Activated CD4-positive, alpha-beta T cell treated with anti-CD3 and anti-CD28 coated beads, Interleukin-2, Interleukin-4, amounts not matched to agents 100 ng/mL and 50 ng/mL, durations not matched to agents 16 hours and 8 hours (primary cell): ENCODE data around the gene AKR1C3.
A peak's percentile ranks its signal among the peaks of the same experiment; 100 is the strongest.
"Not testable (repeated sequence)": the region's sequence is repeated elsewhere in the genome, so short reads cannot be mapped to it uniquely, and the experiment has no call there.

Experiments used
- DNase-seq: peaks from one replicate; pipeline ENCODE4 v3.0.0-alpha.2; 2020; ENCODE audit warnings: low spot score

The AKR1C3 gene

DNA sequence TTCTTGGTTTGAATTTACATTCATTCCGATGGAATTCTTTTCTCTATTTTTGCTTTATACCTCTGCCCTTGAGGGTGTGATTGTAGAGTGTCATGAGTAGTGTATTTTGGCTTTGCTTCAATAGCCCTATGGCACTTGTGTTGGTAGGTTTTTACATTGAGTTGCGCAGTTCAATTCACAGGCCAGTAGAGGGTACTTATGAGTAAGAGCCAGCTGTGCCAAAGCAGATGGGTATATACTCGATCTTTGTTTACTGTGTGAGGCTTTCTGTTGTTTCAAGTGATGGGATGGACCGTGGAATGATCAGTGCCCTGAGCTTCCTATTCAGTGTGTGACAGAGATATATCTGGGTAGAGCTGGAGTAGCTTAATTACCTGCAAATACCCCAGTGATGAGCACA, 4.3 kb upstream of the AKR1C3 start:
- peak; percentile 32 for DNase-seq

DNA sequence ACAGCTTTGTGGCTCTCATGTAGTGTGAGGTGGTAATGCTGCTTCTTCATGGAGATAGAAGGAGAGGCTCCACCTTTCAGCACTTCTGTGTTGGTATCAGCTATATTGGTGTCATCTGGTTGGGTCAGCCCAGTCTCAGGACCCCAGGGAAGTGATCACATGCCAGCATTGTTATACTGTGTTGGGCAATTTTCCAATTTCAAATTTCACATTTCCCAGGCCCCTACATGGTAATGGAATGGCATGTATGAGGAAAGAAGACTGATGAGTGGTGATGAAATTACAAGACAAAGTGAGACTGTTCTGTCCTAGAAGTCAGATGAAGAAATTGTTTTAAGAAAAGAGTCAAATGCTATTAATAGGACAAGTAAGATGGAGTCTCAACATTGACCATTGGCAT, 3.7 kb upstream of the AKR1C3 start:
- no peak for DNase-seq

DNA sequence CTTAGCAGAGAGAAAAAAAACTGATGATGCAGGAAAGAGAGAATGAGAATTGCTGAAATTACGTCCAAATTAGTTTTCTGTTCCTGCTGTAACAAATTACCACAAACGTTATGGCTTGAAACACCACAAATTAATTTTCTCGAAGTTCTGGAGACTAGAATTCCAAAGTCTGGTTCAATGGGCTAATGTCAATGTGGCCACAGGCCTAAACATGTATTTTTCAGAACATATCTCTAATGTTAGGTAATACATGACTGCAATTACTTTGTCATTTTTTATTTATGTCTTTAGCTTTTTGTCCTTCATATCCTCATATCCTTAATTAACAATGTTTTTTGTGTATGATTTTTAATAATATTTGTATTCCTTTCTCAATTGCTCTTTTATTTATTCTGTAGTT, 3.0 kb upstream of the AKR1C3 start:
- no peak for DNase-seq

DNA sequence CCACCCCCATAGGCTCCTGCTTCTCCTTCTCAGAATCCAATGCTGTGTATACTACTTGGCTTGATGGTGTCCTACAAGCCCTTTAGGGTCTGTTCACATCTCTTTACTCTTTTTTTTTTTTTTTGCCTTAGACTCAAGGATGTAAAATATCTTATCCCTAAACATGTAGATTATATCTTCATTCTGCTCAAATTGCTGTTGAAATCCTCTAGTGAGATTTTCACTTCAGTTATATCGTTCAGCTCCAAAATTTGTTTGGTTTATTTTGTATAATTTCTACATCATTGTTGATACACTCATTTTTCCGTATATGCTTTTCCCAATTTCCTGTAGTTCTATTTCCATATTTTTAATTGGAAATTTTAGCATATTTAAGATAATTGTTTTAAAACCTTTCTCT, 1.8 kb upstream of the AKR1C3 start:
- DNase-seq, result no peak

- DNase-seq, result no peak
Measured at GRCh38 chr10:5092848-5093790, 1.1 kb upstream of the AKR1C3 start.

GRCh38 chr10:5095687-5096086, 1.5 kb downstream of the AKR1C3 start:
- DNase-seq, result no peak

- DNase-seq, result no peak
Measured at GRCh38 chr10:5096108-5096507, 1.9 kb downstream of the AKR1C3 start.

- not testable (repeated sequence) for DNase-seq
Measured at GRCh38 chr10:5102479-5102878, 8.3 kb downstream of the AKR1C3 start.

GRCh38 chr10:5103481-5103880, 9.3 kb downstream of the AKR1C3 start:
- DNase-seq, result no peak

GRCh38 chr10:5105626-5106025, 11.4 kb downstream of the AKR1C3 start:
- DNase-seq, result no peak

DNA sequence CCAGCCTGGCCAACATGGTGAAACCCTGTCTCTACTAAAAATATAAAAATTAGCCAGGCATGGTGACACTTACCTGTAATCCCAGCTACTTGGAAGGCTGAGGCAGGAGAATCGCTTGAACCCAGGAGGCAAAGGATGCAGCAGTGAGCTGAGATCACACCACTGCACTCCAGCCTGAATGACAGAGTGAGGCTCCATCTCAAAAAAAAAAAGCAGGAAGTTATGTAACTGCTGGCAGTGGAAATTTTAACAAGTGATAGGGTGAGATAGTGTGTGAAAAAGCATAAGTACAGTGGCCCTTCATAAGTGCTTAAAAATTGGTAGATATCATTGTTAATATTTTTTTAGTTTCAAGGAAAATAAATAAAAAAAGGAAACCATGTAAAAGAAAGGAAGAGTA, 12.3 kb downstream of the AKR1C3 start:
- DNase-seq, result no peak

DNA sequence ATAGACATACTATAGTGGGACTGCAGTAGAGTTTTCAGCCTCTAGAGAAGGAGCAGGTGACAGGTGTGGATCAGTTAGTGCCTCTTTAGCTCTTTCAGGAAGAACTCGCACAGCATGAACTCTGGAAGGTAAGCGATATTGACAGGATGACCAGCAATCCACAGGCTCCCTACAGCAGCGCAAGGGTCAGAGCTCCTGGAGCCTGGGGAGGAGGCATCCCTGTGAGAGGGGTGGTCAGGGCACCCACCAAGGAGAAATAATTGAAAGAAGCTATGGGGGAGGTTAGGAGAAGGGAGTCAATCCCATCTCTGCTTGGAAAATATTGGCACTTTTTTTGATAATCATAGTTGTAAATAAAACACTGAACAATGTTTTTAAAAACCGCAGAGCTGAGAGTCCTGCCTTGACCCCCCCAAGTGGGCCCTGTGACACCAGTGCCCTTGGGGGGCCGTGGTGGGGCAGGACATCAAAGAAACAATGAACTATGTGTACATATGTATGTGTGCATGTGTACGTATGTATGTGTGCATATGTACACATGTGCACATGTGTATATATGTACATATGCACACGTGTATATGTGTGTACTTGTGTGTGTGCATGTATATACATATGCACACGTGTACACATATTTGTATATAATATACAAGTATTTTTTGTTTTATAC, 13.8 kb downstream of the AKR1C3 start:
- DNase-seq, result no peak

GRCh38 chr10:5108658-5109416, 14.6 kb downstream of the AKR1C3 start:
- DNase-seq, result no peak

DNA sequence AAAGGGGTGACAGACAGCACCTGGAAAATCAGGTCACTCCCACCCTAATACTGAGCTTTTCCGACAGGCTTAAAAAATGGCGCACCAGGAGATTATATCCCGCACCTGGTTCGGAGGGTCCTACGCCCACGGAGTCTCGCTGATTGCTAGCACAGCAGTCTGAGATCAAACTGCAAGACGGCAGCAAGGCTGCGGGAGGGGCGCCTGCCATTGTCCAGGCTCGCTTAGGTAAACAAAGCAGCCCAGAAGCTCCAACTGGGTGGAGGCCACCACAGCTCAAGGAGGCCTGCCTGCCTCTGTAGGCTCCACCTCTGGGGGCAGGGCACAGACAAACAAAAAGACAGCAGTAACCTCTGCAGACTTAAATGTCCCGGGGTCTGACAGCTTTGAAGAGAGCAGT, 15.6 kb downstream of the AKR1C3 start:
- DNase-seq, result not testable (repeated sequence)

DNA sequence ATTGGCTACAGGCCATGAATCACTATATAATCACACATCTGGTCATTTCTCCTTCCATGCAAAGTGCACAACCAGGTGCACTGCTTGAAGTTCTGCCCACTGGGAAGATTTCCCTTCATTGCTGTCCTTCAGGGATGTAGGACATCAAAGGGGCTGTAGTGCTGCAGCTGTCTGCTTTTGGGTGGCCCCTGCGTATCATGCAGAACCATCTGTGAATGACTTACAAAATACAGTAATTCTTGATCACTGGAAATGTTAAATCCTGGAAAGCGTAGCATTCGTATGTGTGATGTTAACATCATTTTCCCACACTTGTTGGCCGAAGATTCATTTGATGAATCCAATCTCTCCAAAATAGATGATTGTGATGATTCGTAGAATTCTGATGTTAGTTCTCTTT, 22.4 kb downstream of the AKR1C3 start:
- no peak for DNase-seq

DNA sequence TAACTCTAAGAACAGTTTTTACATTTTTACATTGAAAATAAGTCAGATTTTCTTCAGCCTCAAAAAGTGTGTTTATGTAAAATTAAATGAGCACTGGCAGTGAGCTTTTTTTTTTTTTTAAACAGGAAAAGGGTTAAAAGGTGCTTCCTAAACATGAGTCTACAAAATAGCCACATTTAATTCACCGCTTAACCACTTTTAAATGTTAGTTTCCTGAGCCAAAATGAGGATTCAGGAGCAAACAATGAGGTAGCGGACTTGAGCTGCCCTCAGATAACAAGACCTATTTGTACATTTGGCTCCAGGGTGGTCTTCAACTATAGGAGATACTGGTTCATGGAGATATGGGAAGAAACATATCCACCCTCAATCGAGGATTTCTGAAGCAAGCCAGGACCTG, 22.8 kb downstream of the AKR1C3 start:
- DNase-seq, result no peak

DNA sequence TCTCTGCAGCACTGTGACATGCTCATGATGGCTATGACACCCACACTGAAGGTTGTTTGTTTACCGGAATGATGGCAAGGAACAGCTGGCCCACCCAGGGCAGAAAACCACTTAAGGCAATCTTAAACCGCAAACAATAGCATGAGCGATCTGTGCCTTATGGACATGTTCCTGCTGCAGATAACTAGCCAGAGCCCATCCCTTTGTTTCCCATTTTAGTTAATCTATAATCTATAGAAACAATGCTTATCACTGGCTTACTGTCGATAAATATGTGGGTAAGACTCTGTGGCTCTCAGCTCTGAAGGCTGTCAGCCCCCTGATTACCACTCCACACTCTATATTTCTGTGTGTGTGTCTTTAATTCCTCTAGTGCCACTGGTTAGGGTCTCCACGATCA, 25.8 kb downstream of the AKR1C3 start:
- DNase-seq, result not testable (repeated sequence)

- DNase-seq, result no peak
Measured at GRCh38 chr10:5123886-5124285, 29.7 kb downstream of the AKR1C3 start.

DNA sequence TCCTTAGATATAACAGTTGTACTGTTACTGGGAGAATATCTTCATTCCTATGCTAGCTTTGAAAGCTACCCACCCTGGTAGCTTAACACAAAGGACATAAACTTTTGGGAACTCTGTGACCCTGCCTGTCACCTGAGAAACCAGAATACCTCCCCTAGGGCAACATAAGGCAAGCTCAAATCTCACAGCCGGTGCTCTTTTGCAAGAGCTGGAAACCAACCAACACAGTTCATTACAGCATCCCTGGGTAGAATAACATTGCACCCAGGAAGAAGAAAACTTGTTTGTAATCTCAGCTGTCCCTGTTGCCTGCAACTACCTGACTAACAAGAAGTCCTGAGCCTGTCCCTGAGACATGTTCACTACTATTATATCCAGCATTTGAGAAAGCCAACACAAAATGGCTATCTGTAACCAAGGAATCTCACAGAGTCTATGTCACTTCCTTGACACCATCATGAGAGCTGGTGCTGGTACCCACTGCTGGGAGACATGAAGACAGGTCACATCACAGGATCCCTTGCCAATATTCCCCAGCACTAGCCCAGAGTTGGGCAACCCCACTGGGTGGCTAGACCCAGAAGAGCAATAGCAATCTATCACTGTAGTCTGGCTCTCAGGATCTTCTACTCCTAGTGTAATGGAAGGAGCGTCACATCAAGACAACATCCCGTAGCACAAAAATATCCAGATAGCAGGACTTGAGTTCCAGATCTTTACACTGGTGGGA, 31.3 kb downstream of the AKR1C3 start:
- DNase-seq, result no peak

GRCh38 chr10:5135581-5135980, 41.4 kb downstream of the AKR1C3 start:
- no peak for DNase-seq

- no peak for DNase-seq
Measured at GRCh38 chr10:5136468-5137087, 42.4 kb downstream of the AKR1C3 start.

GRCh38 chr10:5137699-5138098, 43.5 kb downstream of the AKR1C3 start:
- not testable (repeated sequence) for DNase-seq
